ENCODE data around the gene CRYBA1.

Gene CRYBA1

DNA sequence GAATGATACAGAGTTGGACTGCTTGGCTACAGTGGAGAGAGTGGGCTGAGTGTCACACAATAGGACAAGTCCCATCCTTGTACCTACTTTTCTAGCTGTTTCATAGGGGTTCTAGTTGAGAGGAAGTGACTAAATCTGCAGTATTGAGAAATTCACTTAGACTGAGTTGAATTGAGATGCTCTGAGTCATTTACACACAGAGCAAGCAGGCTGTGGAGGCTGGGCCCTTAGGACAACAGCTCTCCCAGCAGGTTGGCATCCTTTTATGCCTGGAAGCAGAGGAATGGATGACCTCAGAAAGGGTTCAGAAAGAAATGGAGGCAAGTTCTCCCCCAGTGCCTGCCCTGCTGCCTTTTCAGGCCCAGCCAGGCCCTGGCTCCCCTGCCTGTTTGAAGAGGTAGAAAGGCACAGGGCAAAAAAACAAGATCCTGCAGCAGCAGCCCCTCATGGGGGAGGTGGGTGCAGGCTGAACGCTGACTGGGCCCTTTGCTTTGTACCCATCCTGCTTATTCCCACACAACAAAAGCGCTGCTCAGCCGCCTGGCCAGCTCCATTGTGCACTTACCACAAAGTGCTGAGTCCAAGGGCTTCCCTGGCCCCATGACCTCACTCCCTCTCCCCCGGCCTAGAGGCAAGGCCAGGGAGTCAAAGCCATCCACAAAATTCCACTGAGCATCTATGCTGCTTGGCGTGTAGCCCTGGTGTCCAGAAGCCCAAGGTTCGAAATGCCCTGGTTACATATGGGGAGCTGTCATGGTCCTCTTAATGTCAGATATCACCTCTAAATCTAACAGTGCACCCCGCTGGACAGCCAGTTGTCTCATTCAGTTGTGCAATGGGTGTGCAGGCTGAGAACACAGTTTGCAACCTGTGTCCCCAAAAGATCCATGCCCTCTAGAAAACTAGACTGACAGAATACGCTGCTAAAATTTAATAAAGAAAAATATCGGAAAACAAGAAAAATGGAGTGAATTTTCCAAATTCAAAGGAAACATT, 5.4 kb upstream of the CRYBA1 start:
- no peak overlapping the region for H3K27ac ChIP-seq (ENCODE audit: low read length)
- no peak overlapping the region for H3K4me3 ChIP-seq (ENCODE audit: low read length)
- H3K27me3 ChIP-seq (ENCODE audit: low read depth, low read length), result no peaks in the 10 kb centered on the region
- no peaks in the 10 kb centered on the region for H3K79me2 ChIP-seq (ENCODE audit: low read length)
- no peak overlapping the region for H2AFZ ChIP-seq (ENCODE audit: low read depth, low read length)
- H3K36me3 ChIP-seq (replicated peaks; ENCODE audit: low read depth, low read length), result no peaks in the 10 kb centered on the region
- H3K4me2 ChIP-seq (ENCODE audit: low read length), result no peak overlapping the region
- no peak overlapping the region for H3K9ac ChIP-seq (ENCODE audit: low read length)
- peaks cover 16% of the 10 kb centered on the region for H3K4me1 ChIP-seq (ENCODE audit: low read length)
- no peak for TF ChIP-seq EZH2phosphoT487 (IDR thresholded peaks at IDR 0.05; ENCODE audit: low read depth)
- TF ChIP-seq, protein P1, sequence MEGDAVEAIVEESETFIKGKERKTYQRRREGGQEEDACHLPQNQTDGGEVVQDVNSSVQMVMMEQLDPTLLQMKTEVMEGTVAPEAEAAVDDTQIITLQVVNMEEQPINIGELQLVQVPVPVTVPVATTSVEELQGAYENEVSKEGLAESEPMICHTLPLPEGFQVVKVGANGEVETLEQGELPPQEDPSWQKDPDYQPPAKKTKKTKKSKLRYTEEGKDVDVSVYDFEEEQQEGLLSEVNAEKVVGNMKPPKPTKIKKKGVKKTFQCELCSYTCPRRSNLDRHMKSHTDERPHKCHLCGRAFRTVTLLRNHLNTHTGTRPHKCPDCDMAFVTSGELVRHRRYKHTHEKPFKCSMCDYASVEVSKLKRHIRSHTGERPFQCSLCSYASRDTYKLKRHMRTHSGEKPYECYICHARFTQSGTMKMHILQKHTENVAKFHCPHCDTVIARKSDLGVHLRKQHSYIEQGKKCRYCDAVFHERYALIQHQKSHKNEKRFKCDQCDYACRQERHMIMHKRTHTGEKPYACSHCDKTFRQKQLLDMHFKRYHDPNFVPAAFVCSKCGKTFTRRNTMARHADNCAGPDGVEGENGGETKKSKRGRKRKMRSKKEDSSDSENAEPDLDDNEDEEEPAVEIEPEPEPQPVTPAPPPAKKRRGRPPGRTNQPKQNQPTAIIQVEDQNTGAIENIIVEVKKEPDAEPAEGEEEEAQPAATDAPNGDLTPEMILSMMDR (IDR thresholded peaks at IDR 0.05; ENCODE audit: low read depth, low read length), result peak; percentile 34
- H4K20me1 ChIP-seq (ENCODE audit: insufficient read depth, low read length), result no peaks in the 10 kb centered on the region
- H3K9me3 ChIP-seq (ENCODE audit: insufficient read depth, low read length), result no peaks in the 10 kb centered on the region

DNA sequence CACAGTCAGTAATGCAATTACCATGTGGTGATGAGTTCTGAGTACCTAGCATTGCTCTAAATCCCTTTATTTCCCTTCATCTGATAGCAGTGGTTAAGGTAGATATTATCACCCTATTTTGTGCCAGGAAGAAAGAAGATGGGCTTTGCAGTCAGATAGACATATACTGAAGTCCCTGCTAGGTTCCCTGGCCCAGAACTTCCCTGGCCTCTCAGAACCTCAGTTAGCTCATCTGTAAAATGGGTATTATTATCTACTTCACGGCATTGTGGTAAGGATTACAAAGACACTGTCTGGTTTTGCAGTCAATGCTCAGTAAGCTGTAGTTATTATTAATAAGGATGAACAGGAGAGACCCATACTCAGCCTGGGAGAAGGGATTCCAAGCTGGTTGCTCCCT, 4.6 kb upstream of the CRYBA1 start:
- H3K4me2 ChIP-seq (ENCODE audit: low read length), result no peak overlapping the region
- no peak overlapping the region for H2AFZ ChIP-seq (ENCODE audit: low read depth, low read length)
- TF ChIP-seq, protein P1 (IDR thresholded peaks at IDR 0.05; ENCODE audit: low read depth, low read length), result no peak
- TF ChIP-seq EZH2phosphoT487 (IDR thresholded peaks at IDR 0.05; ENCODE audit: low read depth), result no peak
- no peak overlapping the region for H3K27ac ChIP-seq (ENCODE audit: low read length)
- no peaks in the 10 kb centered on the region for H4K20me1 ChIP-seq (ENCODE audit: insufficient read depth, low read length)
- peaks cover 19% of the 10 kb centered on the region for H3K4me1 ChIP-seq (ENCODE audit: low read length)
- H3K9me3 ChIP-seq (ENCODE audit: insufficient read depth, low read length), result no peaks in the 10 kb centered on the region
- no peak overlapping the region for H3K9ac ChIP-seq (ENCODE audit: low read length)
- H3K79me2 ChIP-seq (ENCODE audit: low read length), result no peaks in the 10 kb centered on the region
- no peaks in the 10 kb centered on the region for H3K27me3 ChIP-seq (ENCODE audit: low read depth, low read length)
- no peaks in the 10 kb centered on the region for H3K36me3 ChIP-seq (replicated peaks; ENCODE audit: low read depth, low read length)
- H3K4me3 ChIP-seq (ENCODE audit: low read length), result no peak overlapping the region

DNA sequence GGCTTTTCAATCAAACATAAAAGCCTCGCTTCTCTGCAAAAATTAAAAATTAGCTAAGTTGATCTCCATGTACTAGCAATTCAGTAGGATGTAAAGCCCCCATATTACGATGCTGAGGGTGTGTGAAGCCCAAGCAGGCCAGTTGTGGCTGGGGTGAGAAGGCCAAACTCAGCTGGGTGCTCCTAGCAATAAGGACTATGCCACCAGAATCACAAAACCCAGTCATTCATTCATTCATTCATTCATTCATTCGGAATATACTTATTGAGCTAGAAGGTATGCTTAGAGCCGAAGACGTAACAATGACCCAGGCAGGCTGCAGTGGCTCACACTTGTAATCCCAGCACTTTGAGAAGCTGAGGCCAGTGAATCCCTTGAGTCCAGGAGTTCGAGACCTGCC, 3.9 kb upstream of the CRYBA1 start:
- Histone ChIP-seq H3K9me3 (ENCODE audit: insufficient read depth, low read length) (no peaks in the 10 kb centered on the region), H3K36me3 (replicated peaks; ENCODE audit: low read depth, low read length) (no peaks in the 10 kb centered on the region), H3K27ac (ENCODE audit: low read length) (no peak overlapping the region), H3K4me3 (ENCODE audit: low read length) (no peak overlapping the region), H2AFZ (ENCODE audit: low read depth, low read length) (no peak overlapping the region), H3K79me2 (ENCODE audit: low read length) (no peaks in the 10 kb centered on the region), H3K4me1 (ENCODE audit: low read length) (peaks cover 22% of the 10 kb centered on the region), H4K20me1 (ENCODE audit: insufficient read depth, low read length) (no peaks in the 10 kb centered on the region), H3K4me2 (ENCODE audit: low read length) (no peak overlapping the region), H3K27me3 (ENCODE audit: low read depth, low read length) (no peaks in the 10 kb centered on the region), H3K9ac (ENCODE audit: low read length) (no peak overlapping the region)
- TF ChIP-seq, protein P1 (IDR thresholded peaks at IDR 0.05; ENCODE audit: low read depth, low read length), result no peak
- no peak for TF ChIP-seq EZH2phosphoT487 (IDR thresholded peaks at IDR 0.05; ENCODE audit: low read depth)

DNA sequence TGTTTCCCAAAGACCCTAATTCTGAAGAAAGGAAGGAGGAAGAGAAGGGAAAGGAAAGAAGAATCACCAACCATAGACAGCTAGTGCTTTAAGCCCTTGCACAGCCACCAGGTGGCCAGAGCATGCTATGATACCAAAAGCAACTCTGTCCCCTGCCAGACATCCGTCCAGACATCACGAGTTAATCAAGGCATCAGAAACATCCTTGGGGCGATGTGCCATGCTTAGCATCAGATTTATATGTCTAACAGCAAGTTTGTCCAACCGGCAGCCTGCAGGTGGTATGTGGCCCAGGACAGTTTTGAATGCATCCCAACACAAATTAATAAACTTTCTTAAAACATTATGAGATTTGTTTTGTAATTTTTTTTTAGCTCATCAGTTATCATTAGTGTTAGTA, 2.9 kb upstream of the CRYBA1 start:
- Histone ChIP-seq H2AFZ (ENCODE audit: low read depth, low read length) (no peak overlapping the region), H3K79me2 (ENCODE audit: low read length) (no peaks in the 10 kb centered on the region)
- TF ChIP-seq, protein P1 (IDR thresholded peaks at IDR 0.05; ENCODE audit: low read depth, low read length), result peak; percentile 42
- TF ChIP-seq EZH2phosphoT487 (IDR thresholded peaks at IDR 0.05; ENCODE audit: low read depth), result no peak

More for the DNA sequence above, 2.9 kb upstream of the CRYBA1 start:
- no peak overlapping the region for H3K4me3 ChIP-seq (ENCODE audit: low read length)
- no peaks in the 10 kb centered on the region for H3K9me3 ChIP-seq (ENCODE audit: insufficient read depth, low read length)
- no peaks in the 10 kb centered on the region for H3K36me3 ChIP-seq (replicated peaks; ENCODE audit: low read depth, low read length)
- no peak overlapping the region for H3K4me2 ChIP-seq (ENCODE audit: low read length)
- no peak overlapping the region for H3K27ac ChIP-seq (ENCODE audit: low read length)
- H4K20me1 ChIP-seq (ENCODE audit: insufficient read depth, low read length), result no peaks in the 10 kb centered on the region
- no peaks in the 10 kb centered on the region for H3K27me3 ChIP-seq (ENCODE audit: low read depth, low read length)
- H3K9ac ChIP-seq (ENCODE audit: low read length), result no peak overlapping the region
- peaks cover 18% of the 10 kb centered on the region for H3K4me1 ChIP-seq (ENCODE audit: low read length)

All from OCI-LY3 (cell line).